Spleen (tissue), 7 donors: ENCODE data around the gene GABBR1.

Experiments used
- CTCF ChIP-seq, 11 experiments: fragments of 200-600 bp in 7 of 11; fragments of 450-650 bp in 4 of 11; sonication (generic) in 4 of 11; IDR thresholded peaks in 8 of 11; conservative IDR thresholded peaks in 3 of 11; 1 replicate in 7 of 11; 2 replicates in 4 of 11; pipeline versions ENCODE4 v1.4.0 to v1.8.0; 2016 to 2021; ENCODE audit warnings: antibody characterized with exemption in 11 of 11, inconsistent platforms in 4 of 11, mild to moderate bottlenecking in 1 of 11
- POLR2A ChIP-seq, 3 donors: fragments of 450-650 bp; IDR thresholded peaks; one replicate each; pipeline ENCODE4 v1.5.1; 2017; ENCODE audit warnings: antibody characterized with exemption in 3 of 3, mild to moderate bottlenecking in 1 of 3
- POLR2AphosphoS5 ChIP-seq, 3 donors: sonication (generic); formaldehyde crosslinking; IDR thresholded peaks; one replicate each; pipeline ENCODE4 v1.5.1; 2017; ENCODE audit warnings: antibody characterized with exemption in 3 of 3
- donor health status: DM: no; HTN: no; CAD: no; lungs with moderate emphysema.
- donor health status: DM: no; HTN: no; CAD: no.
- donor health status: DM: no; HTN: no; CAD: no.

- no peak for TF ChIP-seq CTCF (IDR thresholded peaks at IDR 0.05 in 8 of 11, conservative IDR thresholded peaks at IDR 0.05 in 3 of 11)
- TF ChIP-seq POLR2A (IDR thresholded peaks at IDR 0.05), result no peak
- TF ChIP-seq POLR2AphosphoS5 (IDR thresholded peaks at IDR 0.05), result no peak
Measured at GRCh38 chr6:29530671-29531310, 102.2 kb downstream of the GABBR1 start.
